ENCODE results near the gene SEPTIN2.
"Not testable (repeated sequence)": the region's sequence is repeated elsewhere in the genome, so short reads cannot be mapped to it uniquely, and the experiment has no call there.

The SEPTIN2 gene

GRCh38 chr2:241315093-241315878, 439 bp upstream of the SEPTIN2 start, which contains the start of gene HDLBP:
TSS of gene HDLBP (minus strand) at chr2:241315672. CDS start at chr2:241266869, 48,803 bp downstream.
- DNase-seq, result peak; percentile 97 to 99

DNA sequence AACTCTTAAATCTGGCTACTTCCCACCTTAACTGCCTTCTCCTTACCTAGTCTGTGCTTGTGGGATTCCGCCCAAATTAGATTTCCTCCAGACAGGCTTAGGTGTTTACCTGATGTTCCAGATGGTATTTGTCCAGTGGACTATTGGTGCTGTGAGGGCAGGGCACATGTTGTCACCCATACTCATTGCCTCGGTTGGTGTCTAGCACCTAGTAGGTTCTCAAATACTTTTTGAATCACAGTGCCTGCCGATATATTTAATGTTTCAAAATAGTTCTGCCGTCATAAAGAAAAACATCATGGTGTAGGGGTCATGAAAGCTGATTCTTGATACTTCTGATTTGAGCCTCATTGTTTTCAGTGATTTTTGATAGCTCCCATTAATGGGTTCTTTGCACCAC, 1.1 kb downstream of the SEPTIN2 start:
- DNase-seq, result no peak

GRCh38 chr2:241317391-241317790, 1.7 kb downstream of the SEPTIN2 start:
- no peak for DNase-seq

GRCh38 chr2:241318830-241319229, 3.1 kb downstream of the SEPTIN2 start:
- DNase-seq, result not testable (repeated sequence)

- no peak for DNase-seq
Observed at GRCh38 chr2:241320394-241320793, 4.7 kb downstream of the SEPTIN2 start.

DNA sequence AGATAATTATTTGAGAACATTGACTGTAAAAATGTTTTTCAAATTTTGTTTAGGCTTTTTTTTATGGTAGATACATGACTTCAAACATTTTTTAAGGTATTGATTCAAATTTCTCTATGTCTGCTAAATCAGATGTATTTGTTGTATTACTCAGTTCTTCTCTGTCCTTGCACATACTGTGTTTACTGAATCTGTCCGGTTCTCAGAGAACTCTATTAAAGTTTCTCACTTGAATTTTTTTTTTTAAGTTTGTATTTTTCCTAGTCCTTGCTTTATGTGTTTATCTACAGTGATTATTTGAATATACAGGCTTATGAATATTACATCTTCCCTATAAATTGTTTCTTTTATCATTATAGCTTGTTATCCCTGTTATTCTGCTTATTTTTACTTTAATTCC, 5.3 kb downstream of the SEPTIN2 start:
- DNase-seq, result no peak

DNA sequence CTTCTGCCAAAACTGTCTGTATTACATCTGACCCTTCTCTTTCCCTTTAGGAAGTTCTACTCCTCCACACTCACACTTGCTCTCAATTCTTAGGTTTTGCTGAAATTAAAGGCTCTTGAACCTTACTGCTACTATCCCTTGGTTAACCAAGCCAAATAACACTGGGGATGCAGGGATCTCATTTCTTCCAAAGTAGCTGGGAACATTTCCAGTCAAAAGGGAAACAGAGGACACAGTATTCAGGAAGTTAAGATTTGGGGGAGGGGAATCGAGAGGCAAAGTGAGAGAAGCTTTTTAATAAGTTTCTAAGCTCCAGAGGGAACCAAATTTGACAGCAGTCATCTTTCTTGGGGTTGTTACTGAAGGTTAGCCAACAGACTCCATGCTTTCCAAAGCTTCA, 6.2 kb downstream of the SEPTIN2 start:
- no peak for DNase-seq

DNA sequence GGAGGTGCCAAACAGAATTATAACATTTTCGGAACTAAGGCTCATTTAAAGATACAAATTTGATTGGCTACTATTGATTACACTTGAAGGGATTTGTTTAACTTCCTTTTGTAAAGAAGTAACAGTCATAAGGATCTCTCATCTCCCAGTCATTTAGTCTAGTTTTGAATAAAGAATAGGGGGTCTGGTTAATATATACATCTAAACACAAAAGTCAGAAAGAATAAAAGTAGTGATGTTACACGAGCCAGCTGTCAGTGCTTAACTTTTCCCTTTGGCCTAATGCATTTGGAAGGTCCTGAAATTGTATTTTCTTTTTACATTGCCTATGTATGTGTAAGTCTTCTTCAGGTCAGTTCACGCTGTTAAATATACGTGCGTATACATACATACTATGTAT, 8.1 kb downstream of the SEPTIN2 start:
- no peak for DNase-seq

DNA sequence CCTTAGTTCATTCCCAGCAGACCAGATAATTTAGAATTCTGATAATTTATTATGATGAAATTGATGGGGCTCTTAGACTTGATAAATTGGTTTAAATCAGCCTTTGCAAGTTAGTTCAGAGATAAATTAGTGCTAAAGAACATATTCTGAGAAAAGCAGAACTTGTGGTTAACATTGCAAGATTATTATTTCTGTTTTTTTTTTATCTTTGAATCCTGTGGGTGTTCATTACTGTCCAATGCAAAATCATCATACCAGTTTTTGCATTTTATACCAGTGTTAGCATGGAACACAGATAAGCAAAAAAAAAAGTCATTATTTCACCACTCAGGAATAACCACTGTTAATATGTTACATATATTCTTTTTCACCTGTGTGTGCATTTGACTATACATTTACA, 9.1 kb downstream of the SEPTIN2 start:
- no peak for DNase-seq

- DNase-seq, result no peak
Observed at GRCh38 chr2:241325257-241325656, 9.5 kb downstream of the SEPTIN2 start.

DNA sequence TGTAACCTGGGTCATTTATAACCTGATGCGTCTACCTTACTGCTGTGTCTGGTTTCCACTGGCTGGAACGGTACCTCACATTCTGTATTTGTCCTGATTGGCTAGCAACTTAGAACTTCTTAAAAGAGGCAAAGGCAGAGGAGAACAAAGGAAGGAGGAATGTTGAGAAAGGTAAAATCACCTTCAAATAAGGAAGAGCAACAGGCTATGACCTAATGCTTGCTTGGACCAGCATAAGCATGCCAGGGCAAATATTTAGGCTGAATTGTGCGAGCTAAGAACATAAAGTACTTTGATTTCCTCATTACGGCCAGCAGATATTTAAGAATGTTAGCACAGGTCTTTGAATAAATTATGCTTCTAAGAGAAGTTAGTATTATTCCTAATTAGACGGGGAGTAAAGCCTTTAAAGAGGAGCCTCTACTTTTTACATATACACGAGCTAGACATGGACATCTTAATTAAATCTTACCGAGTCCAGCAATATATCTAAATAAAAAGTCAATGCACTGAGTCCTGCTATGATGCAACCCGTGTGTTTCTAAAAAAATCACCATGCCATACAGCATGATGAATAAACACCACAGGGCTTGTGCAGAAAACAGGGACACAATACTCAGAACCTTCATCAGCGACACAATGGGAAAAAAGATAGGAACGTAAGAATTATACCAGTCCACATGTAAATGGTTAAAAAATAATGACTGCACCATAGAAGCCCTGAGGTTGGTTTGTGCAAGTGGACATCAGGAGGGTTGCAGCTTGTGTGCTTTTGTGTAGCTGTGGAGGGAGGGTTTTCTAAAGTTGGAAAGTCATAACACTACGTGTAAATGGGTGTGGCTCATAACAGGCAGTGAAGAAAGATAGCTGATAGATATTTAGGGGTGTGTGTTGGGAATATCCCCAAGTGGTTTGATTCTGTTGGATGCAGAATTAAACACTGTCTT, 14.2 kb downstream of the SEPTIN2 start:
- DNase-seq, result no peak

GRCh38 chr2:241330616-241330981, 14.9 kb downstream of the SEPTIN2 start:
- no peak for DNase-seq

DNA sequence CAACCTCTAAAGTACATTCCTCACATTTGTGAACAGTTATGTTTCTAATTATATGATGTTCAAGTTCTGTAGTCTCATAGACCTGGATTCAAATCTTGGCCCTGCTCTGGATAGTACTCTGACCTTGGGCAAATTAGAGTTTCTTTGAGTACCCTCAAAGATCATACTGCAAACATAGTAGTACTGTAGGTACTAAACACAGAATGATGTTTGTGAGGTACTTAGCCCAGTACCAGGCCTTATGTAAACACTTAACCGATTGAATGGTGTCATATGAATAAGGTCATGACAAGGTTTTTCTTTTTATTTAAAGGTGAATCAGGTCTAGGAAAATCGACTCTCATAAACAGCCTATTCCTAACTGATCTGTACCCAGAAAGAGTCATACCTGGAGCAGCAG, 19.1 kb downstream of the SEPTIN2 start:
- no peak for DNase-seq

DNA sequence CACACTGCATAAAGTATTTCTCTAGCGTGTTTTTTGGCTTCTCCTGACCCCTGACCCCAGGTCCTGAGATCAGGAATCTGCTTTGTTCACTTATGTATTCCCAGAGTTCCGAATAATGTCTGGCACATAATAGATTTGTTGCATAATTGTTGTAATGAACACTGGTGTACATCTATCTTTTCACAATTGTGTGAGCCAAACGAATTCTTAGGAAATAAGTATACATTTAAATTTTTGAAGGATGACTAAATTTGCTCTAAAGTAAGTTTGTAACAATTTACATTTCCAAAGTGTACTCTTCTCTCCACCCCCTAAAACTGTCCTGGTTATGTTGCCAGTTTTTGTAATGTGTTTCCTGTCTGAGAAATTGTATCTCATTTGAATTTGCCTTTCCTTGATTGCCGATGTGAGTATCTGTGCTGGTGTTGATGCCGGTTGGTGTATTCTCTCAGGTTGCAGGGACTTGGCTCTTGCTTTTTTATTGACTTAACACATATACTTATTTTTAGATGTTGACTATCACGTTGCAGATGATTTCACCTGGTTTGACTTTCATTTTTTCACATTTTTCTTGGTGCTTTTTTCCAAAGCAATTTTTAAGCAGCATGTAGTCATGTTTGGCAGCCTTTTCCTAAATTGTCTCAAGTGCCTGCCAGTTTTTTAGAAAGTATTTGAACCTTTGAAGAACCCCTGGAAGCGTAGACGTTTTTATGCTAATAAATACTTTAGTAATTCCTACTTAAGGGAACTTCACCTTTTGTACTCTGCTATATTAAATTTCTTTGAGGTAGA, 24.3 kb downstream of the SEPTIN2 start:
- DNase-seq, result no peak

- DNase-seq, result no peak
Observed at GRCh38 chr2:241340631-241341163, 25.0 kb downstream of the SEPTIN2 start.

DNA sequence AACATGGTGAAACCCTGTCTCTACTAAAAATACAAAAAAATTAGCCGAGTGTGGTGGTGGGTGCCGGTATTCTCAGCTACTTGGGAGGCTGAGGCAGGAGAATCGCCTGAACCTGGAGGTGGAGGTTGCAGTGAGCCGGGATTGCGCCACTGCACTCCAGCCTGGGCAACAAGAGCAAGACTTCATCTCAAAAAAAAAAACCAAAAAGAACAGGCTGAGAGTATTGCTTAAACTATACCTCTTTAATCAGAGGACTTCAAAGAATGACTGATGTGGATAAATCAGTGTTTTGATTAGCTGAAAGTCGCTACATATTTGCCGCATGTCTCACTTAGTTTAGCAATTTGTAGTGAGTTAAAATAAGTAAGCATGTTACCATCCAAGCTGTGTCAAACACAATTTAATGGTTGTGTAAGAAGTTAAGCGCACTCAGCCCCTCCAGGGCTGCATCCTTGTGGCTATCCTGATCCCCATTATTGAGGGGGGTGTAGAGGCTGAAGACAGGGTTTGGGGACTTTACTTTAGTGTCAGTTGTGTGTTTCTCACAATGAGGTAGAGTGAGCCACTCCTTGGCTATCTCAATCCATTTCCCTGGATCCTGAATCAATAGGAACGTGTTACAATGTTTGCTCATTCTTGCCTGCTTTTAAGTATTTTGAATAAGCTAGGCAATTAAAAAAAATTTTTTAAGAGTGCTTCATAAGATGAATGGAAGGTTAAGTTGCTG, 29.4 kb downstream of the SEPTIN2 start:
- DNase-seq, result no peak

- no peak for DNase-seq
Observed at GRCh38 chr2:241349941-241350340, 34.2 kb downstream of the SEPTIN2 start.

GRCh38 chr2:241350530-241350877, 34.8 kb downstream of the SEPTIN2 start:
- no peak for DNase-seq

GRCh38 chr2:241350878-241351639, 35.3 kb downstream of the SEPTIN2 start:
- DNase-seq, result no peak

- no peak for DNase-seq
Observed at GRCh38 chr2:241351640-241352031, 35.9 kb downstream of the SEPTIN2 start.

GRCh38 chr2:241352227-241352626, 36.5 kb downstream of the SEPTIN2 start:
- no peak for DNase-seq

Data from NCI-H446 (cell line).